GM19455 (cell line): Measurements from ENCODE around the gene PLSCR1.
"Not testable (repeated sequence)": the region's sequence is repeated elsewhere in the genome, so short reads cannot be mapped to it uniquely, and the experiment has no call there.

Experiments
- ATAC-seq: cut with Tn5 transposase; IDR thresholded peaks from one replicate; pipeline ENCODE4 v1.9.1; 2021; ENCODE audit not compliant: unreplicated experiment

PLSCR1 gene

GRCh38 chr3:146476094-146476740, 68.2 kb downstream of the PLSCR1 start:
- ATAC-seq, result no peak

GRCh38 chr3:146474976-146475375, 69.4 kb downstream of the PLSCR1 start:
- not testable (repeated sequence) for ATAC-seq

- no peak for ATAC-seq
Measured at GRCh38 chr3:146473726-146474125, 70.7 kb downstream of the PLSCR1 start.

GRCh38 chr3:146472611-146473010, 71.8 kb downstream of the PLSCR1 start:
- ATAC-seq, result no peak

- no peak for ATAC-seq
Measured at GRCh38 chr3:146471012-146471411, 73.4 kb downstream of the PLSCR1 start.

- no peak for ATAC-seq
Measured at GRCh38 chr3:146470425-146470990, 73.9 kb downstream of the PLSCR1 start.

- peak; percentile 97 for ATAC-seq
Measured at GRCh38 chr3:146469150-146470017, 75.0 kb downstream of the PLSCR1 start, which contains the start of gene PLSCR2. Gene PLSCR2, minus strand, starts transcription at chr3:146469561. Its CDS starts 9,657 bp downstream, at chr3:146459904.

GRCh38 chr3:146468671-146469149, 75.7 kb downstream of the PLSCR1 start:
- ATAC-seq, result no peak

- ATAC-seq, result no peak
Measured at GRCh38 chr3:146468234-146468633, 76.2 kb downstream of the PLSCR1 start.

GRCh38 chr3:146466604-146467003, 77.8 kb downstream of the PLSCR1 start:
- ATAC-seq, result no peak

- ATAC-seq, result no peak
Measured at GRCh38 chr3:146465693-146466465, 78.5 kb downstream of the PLSCR1 start.
